LNCAP (cell line): Measurements from ENCODE around the gene CDH13.

Experiments
- CTCF ChIP-seq: fragments of 450-650 bp; IDR thresholded peaks from 2 replicates; pipeline ENCODE4 v1.5.1; 2017; ENCODE audit warnings: mild to moderate bottlenecking

Gene CDH13

GRCh38 chr16:83393196-83393981, 766.6 kb downstream of the CDH13 start:
- TF ChIP-seq CTCF: no peak

DNA sequence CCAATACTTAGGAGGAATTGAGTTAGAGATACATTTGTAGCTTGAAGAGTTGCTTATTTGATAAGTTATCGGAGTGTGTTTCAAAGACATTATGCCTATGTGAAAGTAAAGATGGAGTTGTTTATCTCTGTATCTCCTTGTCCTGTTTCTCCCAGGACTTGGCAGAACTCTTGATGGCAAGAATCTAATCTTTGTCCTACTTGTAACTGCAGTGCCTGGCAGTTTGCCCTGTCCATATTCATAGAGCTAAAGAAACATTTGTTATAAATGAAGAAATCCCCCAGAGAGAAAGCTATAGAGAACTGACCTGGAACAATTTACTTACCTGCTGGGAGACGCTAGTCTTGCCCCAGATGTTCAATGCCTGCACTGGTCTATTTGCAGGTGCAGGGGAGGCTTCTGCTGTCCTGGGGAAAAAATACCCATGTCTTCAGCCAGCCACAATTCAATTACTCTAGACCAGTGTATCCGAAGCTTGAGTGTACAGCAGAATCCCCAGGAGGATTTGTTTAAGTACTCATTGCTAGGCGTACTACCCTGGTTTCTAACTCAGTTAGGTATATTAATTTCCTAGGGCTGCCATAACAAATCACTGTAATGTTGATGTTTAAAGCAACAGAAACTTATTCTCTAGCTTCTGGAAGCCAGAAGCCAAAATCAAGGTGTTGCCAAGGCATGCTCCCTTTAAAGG, 771.0 kb downstream of the CDH13 start:
- TF ChIP-seq CTCF: no peak

- no peak for TF ChIP-seq CTCF
Observed at GRCh38 chr16:83400234-83400633, 773.5 kb downstream of the CDH13 start.

DNA sequence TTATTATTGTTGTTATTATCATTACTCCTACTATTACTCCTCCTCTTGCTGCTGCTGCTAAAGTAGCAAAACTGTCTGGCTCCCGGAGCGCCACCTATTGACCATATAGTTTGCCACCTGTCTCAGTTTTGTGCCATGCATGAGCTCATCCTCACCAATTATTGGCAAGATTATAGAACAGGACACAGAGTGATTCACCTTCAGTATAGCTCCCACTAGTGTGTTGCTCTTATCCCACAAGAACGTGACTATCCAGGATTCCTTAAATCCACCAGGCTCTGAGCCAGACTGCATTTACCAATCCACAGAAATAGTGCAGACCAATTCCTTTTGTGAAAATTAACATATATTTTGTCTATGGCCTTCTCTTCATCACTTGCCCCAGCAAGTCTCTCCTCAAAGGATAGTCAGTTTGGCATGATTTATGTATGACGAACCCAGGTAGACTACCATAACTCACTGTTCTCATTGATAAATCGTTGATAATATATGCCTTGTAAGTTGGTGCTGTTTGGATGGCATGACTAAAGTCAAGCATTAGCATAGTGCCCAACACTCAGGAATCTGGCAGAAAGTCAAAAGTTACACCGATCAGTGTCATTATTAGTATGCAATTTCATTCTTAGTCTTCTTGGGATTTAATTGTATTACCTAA, 775.5 kb downstream of the CDH13 start:
- no peak; the same call in 1 of the 2 replicates for TF ChIP-seq CTCF

DNA sequence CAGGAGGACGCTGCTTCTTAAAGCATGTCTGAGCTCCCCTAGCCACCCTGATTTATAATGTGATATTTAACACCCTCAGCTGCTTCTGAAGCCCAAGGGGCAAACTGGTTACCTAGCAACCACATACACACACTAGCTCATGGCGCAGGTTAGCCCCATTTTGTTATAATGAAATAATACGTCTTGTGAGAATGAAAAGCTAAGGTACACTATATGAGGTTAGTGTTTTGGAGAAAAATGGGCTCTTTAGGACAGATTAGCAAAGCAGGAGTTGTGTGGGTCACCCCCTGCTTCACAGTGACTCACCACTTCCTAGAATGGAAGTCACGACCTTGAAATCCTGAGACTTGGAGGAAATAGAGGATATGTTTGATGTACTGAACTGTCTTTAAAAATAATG, 776.2 kb downstream of the CDH13 start:
- no peak for TF ChIP-seq CTCF

DNA sequence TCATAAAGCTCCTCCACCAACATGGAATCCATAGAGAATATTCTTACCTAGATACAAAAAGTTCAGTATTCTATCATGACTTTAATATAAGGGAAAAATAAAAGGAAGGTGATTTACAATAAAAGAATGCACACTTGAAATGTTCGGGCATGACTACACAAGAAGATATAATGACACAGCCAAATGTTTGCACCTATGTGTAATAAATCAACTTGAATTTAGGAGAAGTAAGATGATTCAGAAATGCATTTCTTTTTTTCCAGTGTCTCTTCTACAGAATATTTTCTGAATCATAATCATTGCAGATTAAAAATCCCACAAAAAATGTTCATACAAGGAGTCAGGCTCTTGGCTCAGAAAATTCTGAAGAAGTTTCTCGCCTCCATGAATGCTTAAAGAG, 777.0 kb downstream of the CDH13 start:
- TF ChIP-seq CTCF: no peak

DNA sequence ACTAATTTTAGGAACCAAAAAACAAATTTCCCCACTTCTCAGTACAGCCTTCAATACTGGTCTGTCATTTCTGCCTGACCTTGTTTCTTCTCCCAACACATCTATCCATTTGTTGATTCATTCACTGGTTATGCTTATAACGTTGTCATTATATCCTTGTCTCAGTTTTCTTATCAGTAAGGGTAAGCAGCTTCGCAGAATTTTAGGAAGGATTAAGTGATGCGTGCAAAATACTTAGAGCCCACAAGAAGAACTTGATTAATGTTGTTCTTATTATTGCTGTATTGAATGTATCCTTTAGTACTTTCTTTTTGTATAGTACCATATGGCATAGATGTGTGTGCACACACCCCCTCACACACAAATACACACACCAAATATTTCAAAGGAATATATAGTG, 777.5 kb downstream of the CDH13 start:
- TF ChIP-seq CTCF: no peak
